H4 (cell line): ENCODE data around the gene PTH1R. TPM values are rescaled to one million over a fixed set of nuclear protein-coding genes. Genes with fewer than 3 reads are reported as not detected.

Experiments
- DNase-seq: peaks from one replicate; pipeline ENCODE4 v3.0.0-alpha.2; 2015; ENCODE audit warnings: low spot score
- total RNA-seq: library from RNA; depleted of rRNA; stranded (reverse); fragments of >200 nt; shearing (Covaris generic); gene quantifications from 2 replicates; pipeline ENCODE4 v1.2.3, GENCODE V29; 2014

PTH1R gene
- total RNA-seq, 1 experiment from 2014 or later, result 0.43 TPM

GRCh38 chr3:46913644-46914043 lies 36.1 kb downstream of the PTH1R start:
- DNase-seq, result peak; percentile 41

- no peak for DNase-seq
These were observed 37.3 kb downstream of the PTH1R start for GRCh38 chr3:46914849-46915248.

- no peak for DNase-seq
These were observed 37.8 kb downstream of the PTH1R start for GRCh38 chr3:46915297-46915822.

- no peak for DNase-seq
These were observed 38.8 kb downstream of the PTH1R start for GRCh38 chr3:46916278-46916677.

- no peak for DNase-seq
These were observed 39.3 kb downstream of the PTH1R start for GRCh38 chr3:46916799-46917198.

GRCh38 chr3:46917257-46917656 lies 39.7 kb downstream of the PTH1R start:
- DNase-seq, result no peak

GRCh38 chr3:46918202-46918601 lies 40.7 kb downstream of the PTH1R start:
- DNase-seq, result no peak

- DNase-seq, result no peak
These were observed 41.1 kb downstream of the PTH1R start for GRCh38 chr3:46918634-46919033.

- DNase-seq, result no peak
These were observed 43.5 kb downstream of the PTH1R start for GRCh38 chr3:46921041-46921440.

- no peak for DNase-seq
These were observed 44.4 kb downstream of the PTH1R start for GRCh38 chr3:46921871-46922271.

GRCh38 chr3:46922426-46922825 lies 44.9 kb downstream of the PTH1R start:
- DNase-seq, result no peak

GRCh38 chr3:46922871-46923558 lies 45.5 kb downstream of the PTH1R start:
- no peak for DNase-seq

- DNase-seq, result no peak
These were observed 46.2 kb downstream of the PTH1R start for GRCh38 chr3:46923559-46924350.

- no peak for DNase-seq
These were observed 47.5 kb downstream of the PTH1R start for GRCh38 chr3:46924921-46925584.

GRCh38 chr3:46925585-46925934 lies 48.0 kb downstream of the PTH1R start:
- no peak for DNase-seq

- DNase-seq, result no peak
These were observed 48.5 kb downstream of the PTH1R start for GRCh38 chr3:46926039-46926438.

GRCh38 chr3:46926447-46926846 lies 48.9 kb downstream of the PTH1R start:
- no peak for DNase-seq

GRCh38 chr3:46926871-46927717 lies 49.6 kb downstream of the PTH1R start:
- no peak for DNase-seq

- no peak for DNase-seq
These were observed 50.2 kb downstream of the PTH1R start for GRCh38 chr3:46927718-46928073.

GRCh38 chr3:46928282-46928681 lies 50.8 kb downstream of the PTH1R start:
- no peak for DNase-seq

- no peak for DNase-seq
These were observed 51.8 kb downstream of the PTH1R start for GRCh38 chr3:46929324-46929723.
